Neural progenitor cell (in vitro differentiated cells): Measurements from ENCODE around the gene CFL2. TPM values are rescaled to one million over a fixed set of nuclear protein-coding genes. Genes with fewer than 3 reads are reported as not detected.

Experiments
- DNase-seq: peaks from one replicate; pipeline ENCODE4 v3.0.0-alpha.2; 2016; ENCODE audit warnings: low spot score
- H2AFZ ChIP-seq: fragments of 200-600 bp; sonication (generic); replicated peaks from 2 replicates; pipeline ENCODE4 v1.6.1; 2016; ENCODE audit warnings: antibody characterized with exemption
- H3F3A ChIP-seq: fragments of 200-600 bp; sonication (generic); 2 replicates; pipeline ENCODE4 v1.6.1; 2016; ENCODE audit warnings: antibody characterized with exemption, low read depth
- H3K27ac ChIP-seq: fragments of 200-600 bp; sonication (generic); 2 replicates; pipeline ENCODE4 v1.5.1; 2016; ENCODE audit warnings: mild to moderate bottlenecking
- H3K27me3 ChIP-seq: fragments of 200-600 bp; sonication (generic); 2 replicates; pipeline ENCODE4 v1.6.1; 2016; ENCODE audit warnings: mild to moderate bottlenecking, moderate library complexity
- H3K36me3 ChIP-seq: fragments of 200-600 bp; sonication (generic); 2 replicates; pipeline ENCODE4 v1.5.1; 2016
- H3K4me1 ChIP-seq: fragments of 200-600 bp; sonication (generic); 2 replicates; pipeline ENCODE4 v1.6.1; 2016; ENCODE audit warnings: mixed run types
- H3K4me2 ChIP-seq: fragments of 200-600 bp; sonication (generic); 2 replicates; pipeline ENCODE4 v1.6.1; 2016
- H3K4me3 ChIP-seq: fragments of 200-600 bp; sonication (generic); 2 replicates; pipeline ENCODE4 v1.5.1; 2016
- H3K79me2 ChIP-seq: fragments of 200-600 bp; sonication (generic); 2 replicates; pipeline ENCODE4 v1.6.1; 2016; ENCODE audit warnings: low read depth
- H3K9ac ChIP-seq: fragments of 200-600 bp; sonication (generic); 2 replicates; pipeline ENCODE4 v1.6.1; 2016
- H3K9me3 ChIP-seq: fragments of 200-600 bp; sonication (generic); 2 replicates; pipeline ENCODE4 v1.5.1; 2016; ENCODE audit warnings: low read depth
- H4K20me1 ChIP-seq: fragments of 200-600 bp; sonication (generic); 2 replicates; pipeline ENCODE4 v1.6.1; 2016; ENCODE audit warnings: low read depth
- H3K27ac Mint-ChIP-seq: 3 replicates; pipeline ENCODE4 v1.8.0; 2021; ENCODE audit warnings: mixed read lengths
- H3K27me3 Mint-ChIP-seq: 2 replicates; pipeline ENCODE4 v1.8.0; 2022; ENCODE audit warnings: low read depth, mild to moderate bottlenecking, inconsistent platforms, moderate library complexity, mixed read lengths; ENCODE audit not compliant: insufficient read depth
- H3K36me3 Mint-ChIP-seq: 3 replicates; pipeline ENCODE4 v1.8.0; 2021; ENCODE audit warnings: mixed read lengths
- H3K4me1 Mint-ChIP-seq: 3 replicates; pipeline ENCODE4 v1.8.0; 2021; ENCODE audit warnings: mixed read lengths
- H3K4me3 Mint-ChIP-seq: 3 replicates; pipeline ENCODE4 v1.8.0; 2021; ENCODE audit warnings: mild to moderate bottlenecking, moderate library complexity, mixed read lengths
- H3K9me3 Mint-ChIP-seq: 3 replicates; pipeline ENCODE4 v1.8.0; 2020; ENCODE audit warnings: mixed read lengths
- EZH2 ChIP-seq: fragments of 200-600 bp; sonication (generic); IDR thresholded peaks from 2 replicates; pipeline ENCODE4 v1.6.1; 2017; ENCODE audit warnings: antibody characterized with exemption, mild to moderate bottlenecking, moderate library complexity
- EZH2phosphoT487 ChIP-seq: fragments of 200-600 bp; sonication (generic); IDR thresholded peaks from 2 replicates; pipeline ENCODE4 v1.6.1; 2017; ENCODE audit warnings: antibody characterized with exemption
- total RNA-seq: library from RNA; depleted of rRNA; stranded (reverse); fragments of >200 nt; gene quantifications from 2 replicates; pipeline ENCODE4 v1.2.3, GENCODE V29; 2015; ENCODE audit warnings: low replicate concordance
- TF ChIP-seq, protein P1 (sequence below): fragments of 200-600 bp; sonication (generic); IDR thresholded peaks from 2 replicates; pipeline ENCODE4 v1.5.1; 2017; ENCODE audit warnings: antibody characterized with exemption, mild to moderate bottlenecking

Gene CFL2
- total RNA-seq = 24.5 and 105 TPM in 2 replicates

GRCh38 chr14:34714320-34715126 is at the start of gene CFL2:
CFL2 (minus strand) TSS chr14:34714593; CDS start chr14:34714540, 53 bp downstream.
- Histone ChIP-seq H3K4me2 (peak within 1 kb of the TSS; percentile 81), H3F3A (peaks cover 18% of the 10 kb centered on the region), H3K27ac (peak within 1 kb of the TSS; percentile 84), H3K4me3 (peak within 1 kb of the TSS; percentile 73), H3K9ac (peak within 1 kb of the TSS; percentile 69), H3K4me1 (peaks cover 13% of the 10 kb centered on the region), H3K36me3 (peaks cover 15% of the 10 kb centered on the region), H3K27me3 (peaks cover 17% of the 10 kb centered on the region), H3K9me3 (no peaks in the 10 kb centered on the region), H2AFZ (peak within 1 kb of the TSS; percentile 91), H3K79me2 (peaks cover 28% of the 10 kb centered on the region), H4K20me1 (no peaks in the 10 kb centered on the region)
- DNase-seq = peak; percentile 94
- Mint-ChIP-seq H3K27me3 (peaks cover 2% of the 10 kb centered on the region), H3K36me3 (peaks cover 8% of the 10 kb centered on the region), H3K4me1 (peaks cover 17% of the 10 kb centered on the region), H3K9me3 (no peaks in the 10 kb centered on the region), H3K27ac (peak within 1 kb of the TSS; percentile 5), H3K4me3 (peak within 1 kb of the TSS; percentile 96)
- TF ChIP-seq, protein P1, sequence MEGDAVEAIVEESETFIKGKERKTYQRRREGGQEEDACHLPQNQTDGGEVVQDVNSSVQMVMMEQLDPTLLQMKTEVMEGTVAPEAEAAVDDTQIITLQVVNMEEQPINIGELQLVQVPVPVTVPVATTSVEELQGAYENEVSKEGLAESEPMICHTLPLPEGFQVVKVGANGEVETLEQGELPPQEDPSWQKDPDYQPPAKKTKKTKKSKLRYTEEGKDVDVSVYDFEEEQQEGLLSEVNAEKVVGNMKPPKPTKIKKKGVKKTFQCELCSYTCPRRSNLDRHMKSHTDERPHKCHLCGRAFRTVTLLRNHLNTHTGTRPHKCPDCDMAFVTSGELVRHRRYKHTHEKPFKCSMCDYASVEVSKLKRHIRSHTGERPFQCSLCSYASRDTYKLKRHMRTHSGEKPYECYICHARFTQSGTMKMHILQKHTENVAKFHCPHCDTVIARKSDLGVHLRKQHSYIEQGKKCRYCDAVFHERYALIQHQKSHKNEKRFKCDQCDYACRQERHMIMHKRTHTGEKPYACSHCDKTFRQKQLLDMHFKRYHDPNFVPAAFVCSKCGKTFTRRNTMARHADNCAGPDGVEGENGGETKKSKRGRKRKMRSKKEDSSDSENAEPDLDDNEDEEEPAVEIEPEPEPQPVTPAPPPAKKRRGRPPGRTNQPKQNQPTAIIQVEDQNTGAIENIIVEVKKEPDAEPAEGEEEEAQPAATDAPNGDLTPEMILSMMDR = no peak
- TF ChIP-seq EZH2 = peak; percentile 55

GRCh38 chr14:34755215-34755614 is 40.8 kb upstream of the CFL2 start:
- no peaks in the 10 kb centered on the region for H3K79me2 ChIP-seq
- H4K20me1 ChIP-seq = no peaks in the 10 kb centered on the region
- no peak overlapping the region for H3K4me2 ChIP-seq
- no peaks in the 10 kb centered on the region for H3K4me1 ChIP-seq
- H3K27me3 ChIP-seq = no peaks in the 10 kb centered on the region
- Mint-ChIP-seq H3K36me3 (peaks cover 20% of the 10 kb centered on the region), H3K4me3 (no peak overlapping the region), H3K9me3 (no peaks in the 10 kb centered on the region), H3K27ac (no peak overlapping the region), H3K4me1 (no peaks in the 10 kb centered on the region), H3K27me3 (peaks cover 2% of the 10 kb centered on the region)
- H3K36me3 ChIP-seq = no peaks in the 10 kb centered on the region
- no peak for DNase-seq
- TF ChIP-seq EZH2 = no peak
- no peak for TF ChIP-seq EZH2phosphoT487
- TF ChIP-seq, protein P1 = no peak
- H2AFZ ChIP-seq = no peak overlapping the region
- no peak overlapping the region for H3K4me3 ChIP-seq
- H3K27ac ChIP-seq = no peak overlapping the region
- no peaks in the 10 kb centered on the region for H3F3A ChIP-seq
- no peak overlapping the region for H3K9ac ChIP-seq
- no peaks in the 10 kb centered on the region for H3K9me3 ChIP-seq

DNA sequence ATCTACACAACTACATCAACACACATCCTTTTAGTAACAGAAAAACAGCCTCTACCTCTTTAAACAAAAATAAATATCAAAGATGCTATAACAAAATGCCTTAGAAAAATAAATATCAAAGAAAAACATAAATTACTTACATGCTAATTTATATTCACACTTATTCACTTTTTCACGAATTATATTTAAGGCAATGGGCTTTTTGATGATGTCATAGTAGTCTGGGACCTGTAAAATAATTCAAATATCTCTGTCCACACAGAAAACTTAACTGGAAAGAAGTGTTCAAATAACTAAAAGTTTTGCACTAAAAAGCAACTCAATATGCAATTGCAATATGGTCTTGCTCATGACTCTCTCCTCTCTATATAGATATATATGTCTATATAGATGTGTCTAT is 40.3 kb upstream of the CFL2 start:
- H3K9me3 Mint-ChIP-seq = no peaks in the 10 kb centered on the region
- H3K36me3 ChIP-seq = no peaks in the 10 kb centered on the region
- DNase-seq = no peak

More for the DNA sequence above, 40.3 kb upstream of the CFL2 start:
- H3K79me2 ChIP-seq = no peaks in the 10 kb centered on the region
- no peaks in the 10 kb centered on the region for H4K20me1 ChIP-seq
- H3K27me3 ChIP-seq = no peaks in the 10 kb centered on the region
- H3K4me3 ChIP-seq = no peak overlapping the region
- no peak overlapping the region for H2AFZ ChIP-seq
- no peak overlapping the region for H3K9ac ChIP-seq
- H3K9me3 ChIP-seq = no peaks in the 10 kb centered on the region
- Mint-ChIP-seq H3K36me3 (peaks cover 17% of the 10 kb centered on the region), H3K27ac (no peak overlapping the region), H3K4me1 (no peaks in the 10 kb centered on the region), H3K4me3 (no peak overlapping the region), H3K27me3 (peaks cover 2% of the 10 kb centered on the region)
- no peaks in the 10 kb centered on the region for H3K4me1 ChIP-seq
- no peak overlapping the region for H3K4me2 ChIP-seq
- H3K27ac ChIP-seq = no peak overlapping the region
- H3F3A ChIP-seq = no peaks in the 10 kb centered on the region
- TF ChIP-seq EZH2 (no peak), EZH2phosphoT487 (no peak)
- TF ChIP-seq, protein P1 = no peak
